ENCODE data around the gene C1orf210. TPM values are rescaled to one million over a fixed set of nuclear protein-coding genes. Genes with fewer than 3 reads are reported as not detected.

C1orf210 gene
- total RNA-seq, 1 experiment from 2014 or later = 7.8 TPM

GRCh38 chr1:43299101-43299500 is 13.7 kb upstream of the C1orf210 start:
- intact Hi-C loops (cut with micrococcal nuclease; ENCODE audit: unreplicated experiment) = no loop called here
- Mint-ChIP-seq H3K4me3 (ENCODE audit: unreplicated experiment) (no peak overlapping the region), H3K27ac (ENCODE audit: unreplicated experiment) (no peak overlapping the region), H3K9me3 (ENCODE audit: unreplicated experiment) (no peaks in the 10 kb centered on the region), H3K27me3 (ENCODE audit: insufficient read depth, unreplicated experiment) (no peaks in the 10 kb centered on the region), H3K4me1 (ENCODE audit: low read depth, unreplicated experiment) (peaks cover 12% of the 10 kb centered on the region), H3K36me3 (ENCODE audit: insufficient read depth, unreplicated experiment) (no peaks in the 10 kb centered on the region)
- DNase-seq = no peak
- no peaks in the 10 kb centered on the region for H3K36me3 ChIP-seq (ENCODE audit: control insufficient read depth, insufficient read depth, low read length)
- CTCF ChIA-PET = no interaction called here
- BruUV-seq (replicated peaks) = no TSS peak
- H3K4me1 ChIP-seq = no peaks in the 10 kb centered on the region
- no peak for TF ChIP-seq CTCF (IDR thresholded peaks at IDR 0.05; ENCODE audit: insufficient read depth in 1 of 2, low read depth in 1 of 2, low read length in 1 of 2, severe bottlenecking in 1 of 2, unreplicated experiment in 1 of 2)
- POLR2A ChIA-PET = no interaction called here
- no peaks in the 10 kb centered on the region for H3K27me3 ChIP-seq (replicated peaks; ENCODE audit: control insufficient read depth, insufficient read depth, low read length)
- H3K9me3 ChIP-seq = no peaks in the 10 kb centered on the region
- no peak overlapping the region for H3K4me3 ChIP-seq (ENCODE audit: low read depth, low read length)

- H3K4me3 Mint-ChIP-seq (ENCODE audit: unreplicated experiment) = no peak overlapping the region
- Histone ChIP-seq H3K9me3 (no peaks in the 10 kb centered on the region), H3K4me1 (no peaks in the 10 kb centered on the region), H3K36me3 (ENCODE audit: control insufficient read depth, insufficient read depth, low read length) (no peaks in the 10 kb centered on the region), H3K4me3 (ENCODE audit: low read depth, low read length) (no peak overlapping the region), H3K27me3 (replicated peaks; ENCODE audit: control insufficient read depth, insufficient read depth, low read length) (no peaks in the 10 kb centered on the region)
- peaks cover 11% of the 10 kb centered on the region for H3K4me1 Mint-ChIP-seq (ENCODE audit: low read depth, unreplicated experiment)
- no peaks in the 10 kb centered on the region for H3K36me3 Mint-ChIP-seq (ENCODE audit: insufficient read depth, unreplicated experiment)
- no peak overlapping the region for H3K27ac Mint-ChIP-seq (ENCODE audit: unreplicated experiment)
- no peak for DNase-seq
- TF ChIP-seq CTCF (IDR thresholded peaks at IDR 0.05; ENCODE audit: insufficient read depth in 1 of 2, low read depth in 1 of 2, low read length in 1 of 2, severe bottlenecking in 1 of 2, unreplicated experiment in 1 of 2) = no peak
- no TSS peak for BruUV-seq (replicated peaks)
- no peaks in the 10 kb centered on the region for H3K9me3 Mint-ChIP-seq (ENCODE audit: unreplicated experiment)
- POLR2A ChIA-PET = no interaction called here
- no peaks in the 10 kb centered on the region for H3K27me3 Mint-ChIP-seq (ENCODE audit: insufficient read depth, unreplicated experiment)
- intact Hi-C loops (cut with micrococcal nuclease; ENCODE audit: unreplicated experiment) = no loop called here
- CTCF ChIA-PET = interaction anchor here (0.6 kb wide), 1 partner anchor 355 kb away, joined by 3 read pairs; no protein-coding TSS in a partner anchor
Observed at GRCh38 chr1:43298055-43298454, 12.7 kb upstream of the C1orf210 start.

- no TSS peak for BruUV-seq (replicated peaks)
- Mint-ChIP-seq H3K9me3 (ENCODE audit: unreplicated experiment) (no peaks in the 10 kb centered on the region), H3K27ac (ENCODE audit: unreplicated experiment) (no peak overlapping the region), H3K4me3 (ENCODE audit: unreplicated experiment) (no peak overlapping the region), H3K4me1 (ENCODE audit: low read depth, unreplicated experiment) (no peaks in the 10 kb centered on the region), H3K27me3 (ENCODE audit: insufficient read depth, unreplicated experiment) (no peaks in the 10 kb centered on the region), H3K36me3 (ENCODE audit: insufficient read depth, unreplicated experiment) (no peaks in the 10 kb centered on the region)
- no peak for TF ChIP-seq CTCF (IDR thresholded peaks at IDR 0.05; ENCODE audit: insufficient read depth in 1 of 2, low read depth in 1 of 2, low read length in 1 of 2, severe bottlenecking in 1 of 2, unreplicated experiment in 1 of 2)
- no peaks in the 10 kb centered on the region for H3K27me3 ChIP-seq (replicated peaks; ENCODE audit: control insufficient read depth, insufficient read depth, low read length)
- H3K4me1 ChIP-seq = no peaks in the 10 kb centered on the region
- CTCF ChIA-PET = no interaction called here
- no peak for DNase-seq
- H3K9me3 ChIP-seq = no peaks in the 10 kb centered on the region
- intact Hi-C loops (cut with micrococcal nuclease; ENCODE audit: unreplicated experiment) = no loop called here
- no peaks in the 10 kb centered on the region for H3K36me3 ChIP-seq (ENCODE audit: control insufficient read depth, insufficient read depth, low read length)
- H3K4me3 ChIP-seq (ENCODE audit: low read depth, low read length) = no peak overlapping the region
- POLR2A ChIA-PET = no interaction called here
Observed at GRCh38 chr1:43296207-43296606, 10.8 kb upstream of the C1orf210 start.
